ENCODE data around the gene WNT9A.
"Not testable (repeated sequence)": the region's sequence is repeated elsewhere in the genome, so short reads cannot be mapped to it uniquely, and the experiment has no call there.

WNT9A gene, protein sequence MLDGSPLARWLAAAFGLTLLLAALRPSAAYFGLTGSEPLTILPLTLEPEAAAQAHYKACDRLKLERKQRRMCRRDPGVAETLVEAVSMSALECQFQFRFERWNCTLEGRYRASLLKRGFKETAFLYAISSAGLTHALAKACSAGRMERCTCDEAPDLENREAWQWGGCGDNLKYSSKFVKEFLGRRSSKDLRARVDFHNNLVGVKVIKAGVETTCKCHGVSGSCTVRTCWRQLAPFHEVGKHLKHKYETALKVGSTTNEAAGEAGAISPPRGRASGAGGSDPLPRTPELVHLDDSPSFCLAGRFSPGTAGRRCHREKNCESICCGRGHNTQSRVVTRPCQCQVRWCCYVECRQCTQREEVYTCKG

DNA sequence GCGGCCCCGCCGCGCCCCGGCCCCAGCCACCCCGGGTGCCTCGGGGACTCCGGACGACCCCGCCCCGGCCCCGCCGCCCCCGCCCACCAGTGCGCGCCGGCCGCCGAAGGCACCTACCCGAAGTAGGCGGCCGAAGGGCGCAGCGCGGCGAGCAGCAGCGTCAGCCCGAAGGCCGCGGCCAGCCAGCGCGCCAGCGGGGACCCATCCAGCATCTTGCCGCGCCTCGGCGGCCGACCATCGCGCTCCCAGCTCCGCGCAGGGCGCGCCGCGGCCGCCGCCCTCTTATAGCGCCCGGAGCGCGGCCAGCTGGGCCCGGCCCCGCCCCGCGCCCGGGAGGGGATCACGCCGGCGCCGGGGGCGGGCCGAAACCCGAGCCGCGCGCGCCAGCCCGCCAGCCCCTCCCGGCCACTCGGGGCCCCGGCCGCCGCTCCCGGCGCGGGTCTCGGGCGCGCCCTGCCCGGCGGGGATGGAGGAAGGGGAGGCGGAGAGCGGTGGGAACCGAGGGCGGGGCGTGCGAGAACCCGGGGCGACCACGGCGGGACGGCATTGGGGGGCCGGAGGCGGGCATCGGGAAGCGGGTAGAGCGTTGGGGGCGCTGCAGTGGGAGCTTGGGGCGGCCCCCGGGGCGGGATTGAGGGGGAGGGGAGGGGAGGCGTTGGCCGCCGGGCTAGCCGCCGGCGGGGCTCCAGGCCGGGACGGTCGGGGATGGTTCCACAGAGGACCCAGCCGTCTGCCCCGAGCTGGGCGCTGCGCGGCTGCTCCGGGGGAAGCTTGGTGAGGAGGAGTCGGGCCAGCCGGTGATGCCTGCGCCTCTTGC is at the start of gene WNT9A:
TSS of gene WNT9A (minus strand) at position 257 of the 817 bp plus-strand sequence. CDS start at position 212, 45 bp downstream.
- no peak for DNase-seq (ENCODE audit: low read depth in 2 of 2)

DNA sequence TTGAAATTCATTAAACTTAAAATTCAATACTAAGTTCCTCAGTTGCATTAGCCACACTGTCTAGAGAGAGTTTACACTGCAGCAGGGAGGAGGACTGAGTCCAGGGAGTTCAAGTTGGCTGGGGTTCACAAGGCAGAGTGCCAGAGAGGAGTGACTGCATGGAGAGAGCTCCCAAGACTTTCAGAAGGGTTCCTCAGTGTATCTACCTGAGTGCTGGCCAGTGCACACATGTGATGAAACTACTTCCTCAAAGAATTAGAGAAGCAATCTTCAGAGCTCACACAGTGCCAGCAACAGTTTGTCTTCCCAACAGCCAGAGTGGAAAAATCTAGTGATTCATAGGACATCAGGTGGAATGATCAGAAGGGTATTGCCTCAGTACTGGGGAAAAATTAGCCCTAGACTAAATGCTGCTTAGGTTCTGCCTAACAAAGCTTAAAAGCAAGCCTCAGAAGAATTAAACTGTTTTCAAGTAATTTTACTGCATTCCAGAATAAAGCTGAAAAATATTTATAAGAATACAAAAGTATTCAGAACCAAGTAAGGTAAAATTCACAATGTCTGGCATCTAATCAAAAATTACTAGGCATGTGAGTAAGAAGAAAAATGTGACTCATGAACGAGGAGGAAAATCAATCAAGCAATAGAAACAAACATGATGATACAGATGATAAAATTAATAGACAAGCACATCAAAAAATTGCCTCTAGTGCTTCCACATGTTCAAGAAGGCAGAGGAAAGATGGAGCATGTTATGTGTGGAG is 48.6 kb upstream of the WNT9A start:
- no peak for DNase-seq (ENCODE audit: low read depth in 2 of 2)

DNA sequence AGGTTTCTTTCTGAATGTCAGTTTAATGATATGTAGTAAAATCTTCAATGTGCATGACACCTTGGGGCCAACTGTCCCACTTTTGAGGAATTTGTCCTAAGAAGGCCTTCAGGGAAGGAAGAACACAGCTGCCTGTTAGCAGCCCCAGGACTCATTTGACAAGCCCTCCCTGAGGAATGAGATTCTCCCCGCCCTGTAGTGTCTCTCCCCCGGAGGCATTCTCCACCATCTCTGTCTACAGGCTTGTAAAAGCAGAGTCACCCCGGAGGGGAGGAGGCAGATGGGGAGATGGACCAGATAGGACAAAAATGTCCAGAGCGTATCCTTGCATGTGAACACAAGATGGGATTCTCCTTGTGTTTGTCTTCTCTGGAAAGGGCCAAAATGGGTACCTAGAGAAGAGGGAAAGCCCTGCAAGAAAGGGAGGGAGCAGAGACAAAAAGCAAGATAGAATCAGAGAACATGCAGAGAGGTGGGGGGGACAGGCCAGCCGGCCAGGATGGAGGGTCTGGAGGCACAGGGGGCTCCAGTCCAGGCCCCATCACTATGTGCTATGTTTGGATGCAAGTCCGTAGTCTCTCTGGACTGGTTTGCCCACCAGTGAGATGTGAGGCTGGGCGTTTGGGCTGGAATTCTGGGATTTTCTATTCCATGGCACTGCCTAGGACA is 47.0 kb upstream of the WNT9A start:
- DNase-seq (ENCODE audit: low read depth in 2 of 2): no peak

DNA sequence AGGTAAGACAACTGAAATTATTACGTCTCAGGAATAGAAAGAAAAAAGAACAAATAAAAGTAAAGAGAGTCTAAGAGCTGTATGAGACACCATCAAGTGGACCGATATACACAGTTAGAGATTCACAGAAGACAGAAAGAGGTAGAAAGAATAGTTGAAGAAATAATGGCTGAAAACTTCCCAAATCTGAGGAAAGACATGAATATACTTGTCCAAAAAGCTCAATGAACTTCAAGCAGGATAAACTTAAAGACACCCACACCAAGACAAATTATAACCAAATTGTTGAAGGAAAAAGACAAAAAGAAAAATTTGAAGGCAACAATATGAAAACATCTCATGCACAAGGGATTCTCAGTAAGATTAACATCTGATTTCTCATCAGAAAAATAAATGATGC is 39.4 kb upstream of the WNT9A start:
- DNase-seq (ENCODE audit: low read depth in 2 of 2): no peak

DNA sequence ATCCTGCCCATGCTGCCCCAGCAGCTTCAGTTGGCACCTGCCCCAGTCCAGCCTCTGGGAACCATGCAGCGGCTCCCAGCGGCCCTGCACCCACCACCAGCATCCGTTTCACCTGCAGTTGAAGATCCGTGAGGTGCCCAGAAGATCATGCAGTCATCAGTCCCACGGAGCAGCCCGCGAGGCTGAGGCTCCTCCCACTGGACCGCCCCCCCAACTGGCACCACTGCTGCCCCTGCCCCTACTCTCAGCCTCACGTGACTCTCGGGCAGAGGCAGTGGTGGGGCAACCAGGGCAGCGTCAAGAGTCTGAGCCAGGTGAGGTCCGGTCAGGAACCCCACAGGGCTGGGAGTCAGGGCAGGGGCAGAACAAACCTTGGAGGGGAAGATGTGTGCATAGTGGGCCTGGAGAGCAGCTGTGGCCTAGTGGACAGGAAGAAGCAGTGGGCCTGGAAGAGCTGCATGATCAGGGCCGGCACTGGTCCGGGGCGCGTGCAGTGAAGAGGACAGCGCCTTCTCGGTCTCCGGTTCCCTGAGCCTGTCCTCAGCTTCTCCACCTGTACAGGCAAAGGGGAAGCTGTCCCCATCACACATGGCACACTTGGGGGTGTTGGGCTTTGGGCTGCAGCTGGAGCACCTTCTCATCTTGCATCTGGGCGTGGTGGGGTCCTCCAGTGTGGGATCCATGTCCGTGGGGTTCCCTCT is 28.0 kb upstream of the WNT9A start:
- DNase-seq (ENCODE audit: low read depth in 2 of 2): not testable (repeated sequence)

DNA sequence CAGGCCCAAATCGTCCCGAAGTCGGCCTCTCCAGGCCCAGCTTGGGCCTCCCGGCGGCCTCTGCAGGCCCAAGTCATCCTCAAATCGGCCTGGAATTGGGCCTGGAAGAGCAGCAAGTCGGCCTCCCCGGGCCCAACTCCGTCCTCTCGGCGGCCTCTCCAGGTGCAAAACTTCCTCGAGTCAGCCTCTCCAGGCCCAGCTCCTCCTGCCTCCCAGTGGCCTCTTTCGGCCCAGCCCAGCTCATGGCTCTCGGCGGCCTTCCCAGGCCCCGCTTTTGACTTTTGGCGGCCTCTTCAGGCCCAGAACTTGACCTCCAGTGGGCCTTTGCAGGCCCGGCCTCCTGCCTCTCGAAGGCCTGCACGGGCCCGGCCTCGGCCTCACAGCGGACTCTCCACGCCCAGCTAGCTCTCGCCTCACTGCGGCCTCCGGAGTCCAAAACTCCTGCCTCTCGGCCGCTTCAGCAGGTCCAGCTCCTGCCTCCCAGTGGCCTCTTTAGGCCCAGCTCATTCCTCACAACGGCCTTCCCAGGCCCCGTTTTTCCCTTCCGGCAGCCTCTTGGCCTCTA is 26.1 kb upstream of the WNT9A start:
- not testable (repeated sequence) for DNase-seq (ENCODE audit: low read depth in 2 of 2)

DNA sequence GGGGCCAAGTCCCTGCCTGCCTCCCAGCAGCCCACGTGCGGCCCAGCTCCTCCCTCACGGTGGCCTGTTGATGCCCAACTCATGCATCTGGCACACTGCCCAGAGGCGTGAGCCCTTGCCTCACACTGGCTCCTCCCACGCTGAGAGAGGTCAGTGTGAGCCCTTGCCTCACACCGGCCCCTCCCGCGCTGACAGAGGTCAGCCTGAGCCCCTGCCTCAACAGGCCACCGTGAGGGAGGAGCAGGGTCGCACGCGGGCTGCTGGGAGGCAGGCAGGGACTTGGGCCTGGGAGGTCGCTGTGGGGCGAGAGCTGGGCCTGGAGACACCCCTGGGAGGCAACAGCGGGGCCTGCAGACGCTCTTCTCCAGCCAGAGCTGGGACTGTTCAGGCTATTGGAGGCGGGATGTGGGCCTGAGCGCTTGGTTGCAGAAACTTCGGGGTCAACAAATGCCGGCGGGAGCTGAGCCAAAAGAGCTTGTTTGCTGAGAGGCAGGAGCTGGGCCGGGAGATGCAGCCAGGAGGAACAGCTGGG is 25.2 kb upstream of the WNT9A start:
- not testable (repeated sequence) for DNase-seq (ENCODE audit: low read depth in 2 of 2)

DNA sequence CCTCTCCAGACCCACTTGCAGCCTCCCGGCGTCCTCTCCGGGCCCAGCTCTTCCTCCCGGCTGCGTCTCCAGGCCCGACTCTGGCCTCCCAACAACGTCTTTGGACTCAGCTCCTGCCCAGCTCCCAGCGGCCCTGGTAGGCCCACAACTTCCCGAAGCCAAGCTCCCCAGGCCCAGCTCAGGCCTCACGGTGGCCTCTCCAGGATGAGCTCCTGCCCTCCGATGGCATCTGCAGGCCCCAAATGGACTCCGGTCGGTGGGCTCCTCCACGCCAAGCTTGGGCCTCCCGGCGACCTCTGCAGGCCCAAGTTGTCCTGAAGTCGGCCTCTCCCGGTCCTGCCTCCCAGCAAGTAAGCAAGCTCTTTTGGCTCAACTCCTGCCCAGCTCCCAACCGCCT is 24.5 kb upstream of the WNT9A start:
- DNase-seq (ENCODE audit: low read depth in 2 of 2): not testable (repeated sequence)

DNA sequence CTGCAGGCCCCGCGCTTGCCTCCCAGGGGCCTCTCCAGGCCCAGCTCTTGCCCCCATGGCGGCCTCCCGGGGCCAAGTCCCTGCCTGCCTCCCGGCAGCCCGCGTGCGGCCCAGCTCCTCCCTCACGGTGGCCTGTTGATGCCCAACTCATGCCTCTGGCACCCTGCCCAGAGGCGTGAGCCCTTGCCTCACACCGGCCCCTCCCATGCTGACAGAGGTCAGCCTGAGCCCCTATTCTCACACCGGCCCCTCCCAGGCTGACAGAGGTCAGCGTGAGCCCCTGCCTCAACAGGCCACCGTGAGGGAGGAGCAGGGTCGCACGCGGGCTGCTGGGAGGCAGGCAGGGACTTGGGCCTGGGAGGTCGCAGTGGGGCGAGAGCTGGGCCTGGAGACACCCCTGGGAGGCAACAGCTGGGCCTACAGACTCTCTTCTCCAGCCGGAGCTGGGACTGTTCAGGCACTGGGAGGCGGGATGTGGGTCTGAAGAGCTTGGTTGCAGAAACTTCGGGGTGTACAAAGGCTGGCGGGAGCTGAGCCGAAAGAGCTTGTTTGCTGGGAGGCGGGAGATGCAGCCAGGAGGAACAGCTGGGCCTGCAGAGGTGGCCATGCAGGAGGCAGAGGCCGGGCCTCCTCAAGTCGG is 24.0 kb upstream of the WNT9A start:
- not testable (repeated sequence) for DNase-seq (ENCODE audit: low read depth in 2 of 2)

DNA sequence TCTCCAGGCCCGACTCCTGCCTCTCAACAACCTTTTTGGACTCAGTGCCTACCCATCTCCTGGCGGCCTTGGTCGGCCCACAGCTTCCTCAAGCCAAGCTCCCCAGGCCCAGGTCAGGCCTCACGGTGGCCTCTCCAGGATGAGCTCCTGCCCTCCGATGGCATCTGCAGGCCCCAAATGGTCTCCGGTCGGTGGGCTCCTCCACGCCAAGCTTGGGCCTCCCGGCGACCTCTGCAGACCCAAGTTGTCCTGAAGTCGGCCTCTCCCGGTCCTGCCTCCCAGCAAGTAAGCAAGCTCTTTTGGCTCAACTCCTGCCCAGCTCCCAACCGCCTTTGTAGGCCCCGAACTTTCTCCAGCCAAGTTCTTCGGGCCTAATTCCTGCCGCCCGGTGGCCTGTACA is 23.5 kb upstream of the WNT9A start:
- not testable (repeated sequence) for DNase-seq (ENCODE audit: low read depth in 2 of 2)

DNA sequence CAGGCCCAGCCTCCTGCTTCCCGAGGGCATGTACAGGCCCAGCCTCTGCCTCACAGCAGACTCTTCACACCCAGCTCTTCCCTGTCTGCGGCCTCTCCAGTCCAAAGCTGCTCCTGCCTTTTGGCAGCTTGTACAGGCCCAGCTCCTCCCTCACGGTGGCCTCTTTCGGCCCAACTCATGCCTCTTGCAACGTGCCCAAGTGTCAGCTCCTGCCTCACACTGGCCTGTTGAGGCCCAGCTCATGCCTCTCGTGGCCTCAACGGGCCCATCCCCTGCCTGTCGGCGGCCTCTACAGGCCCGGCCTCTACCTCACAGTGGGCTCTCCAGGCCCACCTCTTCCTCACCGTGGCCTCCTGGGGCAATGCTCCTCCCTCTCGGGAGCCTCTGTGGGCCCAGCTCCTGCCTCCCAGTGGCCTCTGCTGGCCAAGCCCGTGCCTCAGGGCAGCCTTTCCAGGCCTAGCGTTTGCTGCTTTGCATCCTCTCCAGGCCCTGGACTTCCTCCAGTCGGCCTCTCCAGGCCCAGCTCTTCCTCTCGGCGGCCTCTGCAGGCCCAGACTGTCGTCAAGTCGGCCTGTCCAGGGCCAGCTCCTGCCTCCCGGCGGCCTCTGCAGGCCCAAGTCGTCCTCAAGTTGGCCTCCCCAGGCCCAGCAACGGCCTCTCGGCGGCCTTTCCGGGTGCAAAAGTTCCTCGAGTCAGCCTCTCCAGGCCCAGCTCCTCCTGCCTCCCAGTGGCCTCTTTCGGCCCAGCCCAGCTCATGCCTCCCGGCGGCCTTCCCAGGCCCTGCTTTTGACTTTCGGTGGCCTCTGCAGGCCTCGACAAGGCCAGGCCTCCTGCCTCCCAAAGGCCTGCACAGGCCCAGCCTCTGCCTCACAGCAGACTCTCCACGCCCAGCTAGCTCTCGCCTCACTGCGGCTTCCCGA is 22.6 kb upstream of the WNT9A start:
- DNase-seq (ENCODE audit: low read depth in 2 of 2): not testable (repeated sequence)

DNA sequence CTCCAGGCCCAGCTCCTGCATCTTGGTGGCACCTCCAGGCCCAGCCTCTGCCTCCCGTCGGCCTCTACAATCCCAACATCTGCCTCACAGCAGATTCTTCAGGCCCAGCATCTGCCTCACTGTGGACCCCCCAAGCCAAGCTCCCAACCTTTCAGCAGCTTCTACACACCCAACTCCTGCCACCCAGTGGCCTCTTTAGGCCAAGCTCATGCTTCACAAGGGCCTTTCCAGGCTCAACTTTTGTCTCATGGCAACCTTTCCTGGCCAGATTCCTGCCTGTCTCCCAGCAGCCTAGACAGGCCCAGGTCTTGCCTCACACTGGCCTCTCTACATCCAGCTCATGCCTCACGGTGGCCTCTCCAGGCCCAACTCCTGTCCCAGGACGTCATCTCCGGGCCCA is 20.1 kb upstream of the WNT9A start:
- DNase-seq (ENCODE audit: low read depth in 2 of 2): not testable (repeated sequence)

DNA sequence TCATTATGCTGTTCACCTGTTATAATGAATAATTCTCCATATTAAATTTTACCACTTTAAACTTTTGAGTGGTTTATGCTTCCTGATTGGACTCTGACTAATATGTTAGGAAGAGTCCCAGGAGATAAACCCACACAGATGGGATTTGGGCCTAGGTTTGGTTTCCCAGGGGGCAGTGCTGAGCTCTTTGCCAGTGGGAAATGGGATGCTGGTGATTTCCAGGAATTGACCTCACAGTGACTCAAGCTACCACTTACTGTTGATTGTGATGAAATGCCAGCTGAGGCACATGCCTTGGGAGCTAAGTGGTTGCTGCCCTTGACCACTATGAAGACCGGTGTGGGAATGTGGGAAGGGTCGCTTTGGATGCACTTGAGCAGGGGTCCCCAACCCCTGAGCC is 19.0 kb upstream of the WNT9A start:
- DNase-seq (ENCODE audit: low read depth in 2 of 2): not testable (repeated sequence)

DNA sequence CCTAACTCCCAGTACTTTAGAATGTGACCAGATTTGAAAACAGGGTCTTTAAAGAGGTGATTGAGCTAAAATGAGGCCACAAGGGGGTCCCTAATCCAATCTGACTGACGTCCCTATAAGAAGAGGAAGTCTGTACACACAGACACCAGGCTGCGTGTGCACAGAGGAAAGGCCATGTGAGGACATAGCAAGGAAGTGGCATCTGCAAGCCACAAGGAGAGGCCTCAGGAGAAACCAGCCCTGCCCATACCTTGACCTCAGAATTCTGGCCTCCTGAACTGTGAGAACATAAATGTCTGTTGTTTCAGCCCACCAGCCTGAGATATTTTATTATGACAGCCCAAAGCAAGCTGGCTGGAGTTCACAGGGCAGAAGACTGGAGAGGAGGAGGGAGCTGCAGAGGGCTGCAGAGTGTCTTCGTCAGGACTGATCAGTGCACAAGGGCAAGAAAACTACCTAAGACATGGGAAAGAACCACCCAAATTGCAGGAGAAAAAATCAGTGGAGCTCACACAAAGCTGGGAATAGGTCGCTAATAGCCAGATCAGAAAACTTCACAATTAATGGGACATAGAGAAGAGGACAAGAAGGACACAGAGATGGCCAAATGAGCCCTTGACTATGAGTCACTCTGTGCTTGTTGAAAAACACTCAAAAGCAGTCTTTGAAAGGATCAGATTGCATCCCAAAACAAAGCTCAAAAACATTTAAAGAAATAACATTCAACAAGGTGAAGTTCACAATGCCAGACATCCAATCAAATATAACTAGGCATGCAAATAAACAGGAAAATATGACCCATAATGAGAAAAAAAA is 14.1 kb upstream of the WNT9A start:
- no peak for DNase-seq (ENCODE audit: low read depth in 2 of 2)

DNA sequence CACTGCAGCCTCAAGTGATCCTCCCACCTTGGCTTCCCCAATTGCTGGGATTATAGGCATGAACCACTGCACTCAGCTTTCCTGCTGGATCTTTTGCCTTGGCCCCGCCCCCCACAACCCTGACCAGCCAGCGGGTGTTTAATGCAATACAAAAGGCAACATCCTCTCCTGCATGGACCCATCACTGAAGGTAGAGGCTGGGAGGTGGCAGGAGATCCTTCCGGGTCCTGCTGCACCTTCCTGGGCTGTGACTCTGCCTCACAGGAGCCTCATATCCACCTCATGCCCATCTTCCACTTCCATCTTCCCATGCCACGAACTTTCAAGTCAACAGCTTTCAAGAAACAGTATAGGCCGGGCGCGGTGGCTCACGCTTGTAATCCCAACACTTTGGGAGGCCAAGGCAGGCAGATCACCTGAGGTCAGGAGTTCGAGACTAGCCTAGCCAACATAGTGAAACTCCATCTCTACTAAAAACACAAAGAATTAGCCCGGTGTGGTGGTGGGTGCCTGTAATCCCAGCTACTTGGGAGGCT is 11.7 kb upstream of the WNT9A start:
- no peak for DNase-seq (ENCODE audit: low read depth in 2 of 2)

DNA sequence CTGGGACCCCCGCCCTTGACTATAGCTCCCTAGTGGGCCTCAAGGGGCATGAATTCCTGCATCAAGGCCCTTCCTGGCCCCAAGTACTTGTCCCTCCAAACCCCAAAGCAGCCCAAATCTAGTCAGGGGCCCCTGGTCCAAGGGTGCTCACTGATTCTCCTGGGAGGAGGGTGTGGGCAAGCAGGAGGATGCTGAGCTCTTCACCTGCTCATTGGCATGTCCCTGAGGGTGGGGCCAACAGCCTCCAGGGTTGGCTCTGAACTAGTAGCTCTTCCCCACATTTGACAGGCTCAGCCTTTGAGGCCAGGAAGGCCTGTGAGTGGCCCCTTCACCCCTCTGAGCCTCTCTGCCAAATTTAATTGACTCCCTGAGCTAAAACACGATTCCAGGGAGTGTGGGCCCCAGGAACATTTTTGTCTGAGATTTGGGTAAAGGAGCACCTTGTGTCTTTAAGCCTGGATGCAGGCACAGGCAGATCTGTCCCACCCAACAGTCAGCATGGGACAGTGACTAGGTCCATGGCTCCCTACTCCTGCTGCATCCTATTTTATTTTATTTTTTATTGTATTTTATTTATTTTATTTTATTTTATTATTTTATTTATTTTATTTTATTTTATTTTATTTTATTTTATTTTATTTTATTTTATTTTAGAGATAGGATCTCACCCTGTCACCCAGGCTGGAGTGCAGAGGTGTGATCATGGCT is 11.0 kb upstream of the WNT9A start:
- no peak for DNase-seq (ENCODE audit: low read depth in 2 of 2)

DNA sequence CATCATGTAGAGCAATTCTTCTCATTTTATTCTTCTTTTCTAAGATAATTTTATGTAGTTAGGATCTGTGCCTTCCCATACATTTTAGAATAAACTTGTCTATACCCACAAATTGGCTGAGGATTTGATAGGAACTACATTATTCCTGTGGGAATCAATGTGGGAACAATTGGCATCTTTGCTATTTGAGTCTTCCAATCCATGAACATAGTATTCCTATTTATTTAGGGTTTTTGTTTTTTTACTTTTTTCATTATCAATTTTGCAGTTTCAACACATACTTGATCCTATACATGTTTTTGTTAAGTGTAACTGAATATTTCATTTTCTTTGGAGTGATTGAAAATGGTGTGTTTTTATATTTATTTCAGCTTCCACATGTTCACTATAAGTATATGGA is 8.1 kb upstream of the WNT9A start:
- DNase-seq (ENCODE audit: low read depth in 2 of 2): no peak

Measured in stimulated activated CD8-positive, alpha-beta memory T cell treated with anti-CD3 and anti-CD28 coated beads, Interleukin-15, amount 100 ng/mL, for 4 hours (primary cell).